H9 (cell line): Measurements from ENCODE around the gene C2orf78. TPM values are rescaled to one million over a fixed set of nuclear protein-coding genes. Genes with fewer than 3 reads are reported as not detected.

ENCODE experiments used
- DNase-seq: peaks from one replicate; pipeline ENCODE4 v3.0.0-alpha.2; 2017
- H2AFZ ChIP-seq: one replicate; pipeline ENCODE4 v1.6.1; 2013; ENCODE audit warnings: mild to moderate bottlenecking, low read length, control low read depth, moderate library complexity
- H2AK5ac ChIP-seq: 2 replicates; pipeline ENCODE4 v1.6.1; 2013; ENCODE audit warnings: low read length, control low read depth, mixed read lengths; ENCODE audit not compliant: insufficient read length
- H2BK120ac ChIP-seq: one replicate; pipeline ENCODE4 v1.6.1; 2013; ENCODE audit warnings: low read depth, mild to moderate bottlenecking, low read length, control low read depth, inconsistent platforms; ENCODE audit not compliant: poor library complexity, severe bottlenecking
- H2BK12ac ChIP-seq: 2 replicates; pipeline ENCODE4 v1.6.1; 2013; ENCODE audit warnings: low read length, control low read depth, mixed read lengths, low read depth; ENCODE audit not compliant: insufficient read length
- H2BK15ac ChIP-seq: 2 replicates; pipeline ENCODE4 v1.6.1; 2013; ENCODE audit warnings: low read depth, low read length, control low read depth
- H2BK20ac ChIP-seq: one replicate; pipeline ENCODE4 v1.6.1; 2013; ENCODE audit warnings: low read depth, mild to moderate bottlenecking, low read length, control low read depth, inconsistent platforms; ENCODE audit not compliant: poor library complexity, severe bottlenecking
- H2BK5ac ChIP-seq: 2 replicates; pipeline ENCODE4 v1.6.1; 2013; ENCODE audit warnings: low read length, control low read depth, mixed read lengths; ENCODE audit not compliant: insufficient read length
- H3K14ac ChIP-seq: 2 replicates; pipeline ENCODE4 v1.6.1; 2013; ENCODE audit warnings: low read length, control low read depth; ENCODE audit not compliant: insufficient read depth
- H3K18ac ChIP-seq: 2 replicates; pipeline ENCODE4 v1.6.1; 2013; ENCODE audit warnings: low read depth, mild to moderate bottlenecking, mixed read lengths, low read length, control low read depth; ENCODE audit not compliant: insufficient read length
- H3K23ac ChIP-seq: 2 replicates; pipeline ENCODE4 v1.6.1; 2013; ENCODE audit warnings: low read length, control low read depth, mixed read lengths, low read depth; ENCODE audit not compliant: insufficient read length
- H3K23me2 ChIP-seq: 2 replicates; pipeline ENCODE4 v1.6.1; 2013; ENCODE audit warnings: low read depth, mild to moderate bottlenecking, mixed read lengths, low read length, control low read depth; ENCODE audit not compliant: insufficient read length, poor library complexity, severe bottlenecking
- H3K27ac ChIP-seq: 2 replicates; pipeline ENCODE4 v1.5.1; 2013; ENCODE audit warnings: low read length, control low read depth, mixed read lengths, low read depth; ENCODE audit not compliant: insufficient read length
- H3K27me3 ChIP-seq: 2 replicates; pipeline ENCODE4 v1.6.1; 2013; ENCODE audit warnings: low read length, control low read depth, inconsistent platforms; ENCODE audit not compliant: insufficient read depth
- H3K4ac ChIP-seq: 2 replicates; pipeline ENCODE4 v1.6.1; 2013; ENCODE audit warnings: low read depth, mild to moderate bottlenecking, control low read depth, inconsistent platforms, low read length, moderate library complexity
- H3K4me1 ChIP-seq: 2 replicates; pipeline ENCODE4 v1.6.1; 2013; ENCODE audit warnings: low read length, control low read depth, inconsistent platforms; ENCODE audit not compliant: insufficient read depth
- H3K4me2 ChIP-seq: 2 replicates; pipeline ENCODE4 v1.6.1; 2013; ENCODE audit warnings: low read length, control low read depth, mixed read lengths; ENCODE audit not compliant: insufficient read length, insufficient read depth
- H3K56ac ChIP-seq: 2 replicates; pipeline ENCODE4 v1.6.1; 2013; ENCODE audit warnings: low read depth, mild to moderate bottlenecking, mixed read lengths, low read length, control low read depth; ENCODE audit not compliant: insufficient read length
- H3K79me1 ChIP-seq: 2 replicates; pipeline ENCODE4 v1.6.1; 2013; ENCODE audit warnings: low read depth, mild to moderate bottlenecking, moderate library complexity, low read length, control low read depth, inconsistent platforms; ENCODE audit not compliant: insufficient read depth, poor library complexity, severe bottlenecking
- H3K79me2 ChIP-seq: 2 replicates; pipeline ENCODE4 v1.6.1; 2013; ENCODE audit warnings: low read length, control low read depth, inconsistent platforms; ENCODE audit not compliant: insufficient read depth
- H3K9ac ChIP-seq: 2 replicates; pipeline ENCODE4 v1.6.1; 2013; ENCODE audit warnings: low read length, control low read depth, mixed read lengths; ENCODE audit not compliant: insufficient read length; ENCODE audit errors: extremely low read depth
- H3K9me3 ChIP-seq: one replicate; pipeline ENCODE4 v1.6.1; 2013; ENCODE audit warnings: low read depth, low read length, inconsistent platforms; ENCODE audit not compliant: control insufficient read depth
- H3T11ph ChIP-seq: one replicate; pipeline ENCODE4 v1.6.1; 2013; ENCODE audit warnings: mild to moderate bottlenecking, low read length, control low read depth, inconsistent platforms
- H4K20me1 ChIP-seq: one replicate; pipeline ENCODE4 v1.6.1; 2013; ENCODE audit not compliant: control insufficient read depth, insufficient read length, insufficient read depth
- H4K5ac ChIP-seq: 2 replicates; pipeline ENCODE4 v1.6.1; 2013; ENCODE audit warnings: low read depth, mild to moderate bottlenecking, mixed read lengths, low read length, control low read depth; ENCODE audit not compliant: insufficient read length
- H4K8ac ChIP-seq: replicated peaks from 2 replicates; pipeline ENCODE4 v1.6.1; 2013; ENCODE audit warnings: low read length, control low read depth, mixed read lengths, low read depth; ENCODE audit not compliant: insufficient read length
- H4K91ac ChIP-seq: 2 replicates; pipeline ENCODE4 v1.6.1; 2013; ENCODE audit warnings: low read depth, mild to moderate bottlenecking, moderate library complexity, mixed read lengths, low read length, control low read depth; ENCODE audit not compliant: insufficient read length
- H3K27ac Mint-ChIP-seq, 3 experiments: 2 replicates in 2 of 3; 3 replicates in 1 of 3; pipeline ENCODE4 v1.8.0; 2020 to 2021; ENCODE audit warnings: mixed read lengths in 3 of 3, mild to moderate bottlenecking in 1 of 3, moderate library complexity in 1 of 3
- H3K27me3 Mint-ChIP-seq: 2 replicates; pipeline ENCODE4 v1.8.0; 2021; ENCODE audit warnings: low read depth, mild to moderate bottlenecking, moderate library complexity, mixed read lengths
- H3K36me3 Mint-ChIP-seq, 3 experiments: 2 replicates in 2 of 3; 3 replicates in 1 of 3; pipeline ENCODE4 v1.8.0; 2020 to 2021; ENCODE audit warnings: low read depth in 3 of 3, mixed read lengths in 3 of 3; ENCODE audit not compliant: insufficient read depth in 1 of 3
- H3K4me1 Mint-ChIP-seq, 2 experiments: 2 replicates each; pipeline ENCODE4 v1.8.0; 2020; ENCODE audit warnings: mixed read lengths in 2 of 2
- H3K4me3 Mint-ChIP-seq, 2 experiments: 2 replicates in 1 of 2; 3 replicates in 1 of 2; pipeline ENCODE4 v1.8.0; 2020 to 2021; ENCODE audit warnings: mild to moderate bottlenecking in 2 of 2, mixed read lengths in 2 of 2, moderate library complexity in 1 of 2
- H3K9me3 Mint-ChIP-seq, 2 experiments: 2 replicates in 1 of 2; 3 replicates in 1 of 2; pipeline ENCODE4 v1.8.0; 2020; ENCODE audit warnings: mild to moderate bottlenecking in 2 of 2, mixed read lengths in 2 of 2, moderate library complexity in 1 of 2
- total RNA-seq: library from RNA; stranded (reverse); gene quantifications from 2 replicates; pipeline ENCODE4 v1.2.1, GENCODE V29; 2021
- TF ChIP-seq, protein P1 (sequence below): fragments of 200-600 bp; sonication (generic); conservative IDR thresholded peaks from 3 replicates; pipeline ENCODE4 v1.8.0; 2021; ENCODE audit warnings: antibody characterized with exemption, mild to moderate bottlenecking

The C2orf78 gene
- total RNA-seq, 1 experiment from 2014 or later: 0.09 TPM

DNA sequence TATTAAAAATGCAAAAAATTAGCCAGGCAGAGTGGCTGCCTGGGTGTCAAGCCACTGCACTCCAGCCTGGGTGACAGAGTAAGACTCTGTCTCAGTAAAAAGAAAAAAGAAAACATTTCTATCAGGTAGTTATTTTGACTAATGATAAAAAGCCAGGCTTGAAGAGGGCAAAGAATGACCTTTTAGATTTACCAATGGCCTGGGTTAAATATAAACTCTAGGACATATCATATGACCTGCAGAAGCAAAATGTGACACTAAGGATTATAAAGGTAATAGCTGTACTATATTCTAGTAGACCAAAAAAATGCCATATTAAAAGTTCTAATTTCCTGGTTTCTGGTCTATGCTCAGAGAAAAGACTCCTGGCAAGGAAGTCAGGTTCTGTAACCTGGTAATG lies 28.7 kb downstream of the C2orf78 start:
- H3K14ac ChIP-seq: no peak overlapping the region
- H3K4ac ChIP-seq: no peak overlapping the region
- TF ChIP-seq, protein P1, sequence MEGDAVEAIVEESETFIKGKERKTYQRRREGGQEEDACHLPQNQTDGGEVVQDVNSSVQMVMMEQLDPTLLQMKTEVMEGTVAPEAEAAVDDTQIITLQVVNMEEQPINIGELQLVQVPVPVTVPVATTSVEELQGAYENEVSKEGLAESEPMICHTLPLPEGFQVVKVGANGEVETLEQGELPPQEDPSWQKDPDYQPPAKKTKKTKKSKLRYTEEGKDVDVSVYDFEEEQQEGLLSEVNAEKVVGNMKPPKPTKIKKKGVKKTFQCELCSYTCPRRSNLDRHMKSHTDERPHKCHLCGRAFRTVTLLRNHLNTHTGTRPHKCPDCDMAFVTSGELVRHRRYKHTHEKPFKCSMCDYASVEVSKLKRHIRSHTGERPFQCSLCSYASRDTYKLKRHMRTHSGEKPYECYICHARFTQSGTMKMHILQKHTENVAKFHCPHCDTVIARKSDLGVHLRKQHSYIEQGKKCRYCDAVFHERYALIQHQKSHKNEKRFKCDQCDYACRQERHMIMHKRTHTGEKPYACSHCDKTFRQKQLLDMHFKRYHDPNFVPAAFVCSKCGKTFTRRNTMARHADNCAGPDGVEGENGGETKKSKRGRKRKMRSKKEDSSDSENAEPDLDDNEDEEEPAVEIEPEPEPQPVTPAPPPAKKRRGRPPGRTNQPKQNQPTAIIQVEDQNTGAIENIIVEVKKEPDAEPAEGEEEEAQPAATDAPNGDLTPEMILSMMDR: no peak
- no peaks in the 10 kb centered on the region for H4K20me1 ChIP-seq
- no peak overlapping the region for H3T11ph ChIP-seq
- H3K23me2 ChIP-seq: no peaks in the 10 kb centered on the region
- DNase-seq: no peak
- H3K9ac ChIP-seq: no peak overlapping the region
- no peak overlapping the region for H2BK120ac ChIP-seq
- no peak overlapping the region for H2AFZ ChIP-seq
- H4K5ac ChIP-seq: no peak overlapping the region
- no peak overlapping the region for H3K18ac ChIP-seq
- no peak overlapping the region for H4K91ac ChIP-seq
- H2BK5ac ChIP-seq: no peak overlapping the region
- no peaks in the 10 kb centered on the region for H3K79me2 ChIP-seq
- H3K9me3 ChIP-seq: no peaks in the 10 kb centered on the region
- Mint-ChIP-seq H3K9me3 (no peaks in the 10 kb centered on the region), H3K4me1 (no peaks in the 10 kb centered on the region), H3K27me3 (peaks cover 48% of the 10 kb centered on the region), H3K36me3 (no peaks in the 10 kb centered on the region), H3K4me3 (no peak overlapping the region), H3K27ac (no peak overlapping the region)
- no peaks in the 10 kb centered on the region for H3K4me1 ChIP-seq
- no peak overlapping the region for H2BK12ac ChIP-seq
- no peak overlapping the region for H3K27ac ChIP-seq
- H3K56ac ChIP-seq: no peak overlapping the region
- H2BK20ac ChIP-seq: no peak overlapping the region
- H3K79me1 ChIP-seq: no peaks in the 10 kb centered on the region
- no peaks in the 10 kb centered on the region; the same call in 1 of the 2 replicates for H3K27me3 ChIP-seq
- no peak overlapping the region for H4K8ac ChIP-seq
- H2BK15ac ChIP-seq: no peak overlapping the region
- H3K23ac ChIP-seq: no peak overlapping the region
- no peak overlapping the region for H3K4me2 ChIP-seq
- no peak overlapping the region for H2AK5ac ChIP-seq
